ENCODE results near the gene KCTD12.

GRCh38 chr13:76846363-76846762 lies 39.8 kb downstream of the KCTD12 start:
- no peak for TF ChIP-seq POLR2AphosphoS5 (IDR thresholded peaks at IDR 0.05; ENCODE audit: borderline replicate concordance, low read depth, low read length)
- TF ChIP-seq EZH2 (IDR thresholded peaks at IDR 0.05): no peak
